DOHH2 (cell line): ENCODE results near the gene HERC4.

Experiments used
- EZH2phosphoT487 ChIP-seq: fragments of 200-600 bp; sonication (generic); IDR thresholded peaks from 2 replicates; pipeline ENCODE4 v1.6.1; 2017; ENCODE audit warnings: borderline replicate concordance, mild to moderate bottlenecking, antibody characterized with exemption, low read length, moderate library complexity, mixed read lengths
- TF ChIP-seq, protein P1 (sequence below): fragments of 200-600 bp; sonication (generic); IDR thresholded peaks from one replicate; pipeline ENCODE4 v1.5.1; 2014; ENCODE audit warnings: antibody characterized with exemption, mild to moderate bottlenecking, low read depth, low read length; ENCODE audit not compliant: poor library complexity, severe bottlenecking

DNA sequence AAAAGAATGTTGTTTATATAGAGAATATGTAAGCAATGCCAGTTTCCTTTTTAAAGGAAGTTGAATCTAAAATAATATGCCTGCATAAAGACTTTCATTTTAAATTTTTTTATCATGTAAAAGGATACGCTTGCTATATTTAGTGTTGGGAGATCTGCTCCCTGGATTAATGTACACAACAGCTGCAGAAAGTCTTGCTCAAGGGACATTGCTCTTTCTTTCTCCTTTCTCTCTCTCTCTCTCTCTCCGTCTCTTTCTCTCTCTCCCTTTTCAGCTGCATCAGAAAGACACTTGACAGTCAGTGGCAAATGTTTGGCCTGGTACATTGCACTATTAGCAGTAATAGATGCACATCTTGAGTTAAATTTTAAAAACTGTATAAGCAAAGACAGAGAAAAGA, 34.9 kb upstream of the HERC4 start:
- TF ChIP-seq, protein P1, sequence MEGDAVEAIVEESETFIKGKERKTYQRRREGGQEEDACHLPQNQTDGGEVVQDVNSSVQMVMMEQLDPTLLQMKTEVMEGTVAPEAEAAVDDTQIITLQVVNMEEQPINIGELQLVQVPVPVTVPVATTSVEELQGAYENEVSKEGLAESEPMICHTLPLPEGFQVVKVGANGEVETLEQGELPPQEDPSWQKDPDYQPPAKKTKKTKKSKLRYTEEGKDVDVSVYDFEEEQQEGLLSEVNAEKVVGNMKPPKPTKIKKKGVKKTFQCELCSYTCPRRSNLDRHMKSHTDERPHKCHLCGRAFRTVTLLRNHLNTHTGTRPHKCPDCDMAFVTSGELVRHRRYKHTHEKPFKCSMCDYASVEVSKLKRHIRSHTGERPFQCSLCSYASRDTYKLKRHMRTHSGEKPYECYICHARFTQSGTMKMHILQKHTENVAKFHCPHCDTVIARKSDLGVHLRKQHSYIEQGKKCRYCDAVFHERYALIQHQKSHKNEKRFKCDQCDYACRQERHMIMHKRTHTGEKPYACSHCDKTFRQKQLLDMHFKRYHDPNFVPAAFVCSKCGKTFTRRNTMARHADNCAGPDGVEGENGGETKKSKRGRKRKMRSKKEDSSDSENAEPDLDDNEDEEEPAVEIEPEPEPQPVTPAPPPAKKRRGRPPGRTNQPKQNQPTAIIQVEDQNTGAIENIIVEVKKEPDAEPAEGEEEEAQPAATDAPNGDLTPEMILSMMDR, result no peak
- no peak for TF ChIP-seq EZH2phosphoT487
